CD4-positive, alpha-beta T cell treated with Interleukin-6 for 4 hours (primary cell): ENCODE data around the gene ANO2.

Source experiments
- DNase-seq: peaks from one replicate; pipeline ENCODE4 v3.0.0-alpha.2; 2020; ENCODE audit warnings: mixed read lengths

The ANO2 gene

DNA sequence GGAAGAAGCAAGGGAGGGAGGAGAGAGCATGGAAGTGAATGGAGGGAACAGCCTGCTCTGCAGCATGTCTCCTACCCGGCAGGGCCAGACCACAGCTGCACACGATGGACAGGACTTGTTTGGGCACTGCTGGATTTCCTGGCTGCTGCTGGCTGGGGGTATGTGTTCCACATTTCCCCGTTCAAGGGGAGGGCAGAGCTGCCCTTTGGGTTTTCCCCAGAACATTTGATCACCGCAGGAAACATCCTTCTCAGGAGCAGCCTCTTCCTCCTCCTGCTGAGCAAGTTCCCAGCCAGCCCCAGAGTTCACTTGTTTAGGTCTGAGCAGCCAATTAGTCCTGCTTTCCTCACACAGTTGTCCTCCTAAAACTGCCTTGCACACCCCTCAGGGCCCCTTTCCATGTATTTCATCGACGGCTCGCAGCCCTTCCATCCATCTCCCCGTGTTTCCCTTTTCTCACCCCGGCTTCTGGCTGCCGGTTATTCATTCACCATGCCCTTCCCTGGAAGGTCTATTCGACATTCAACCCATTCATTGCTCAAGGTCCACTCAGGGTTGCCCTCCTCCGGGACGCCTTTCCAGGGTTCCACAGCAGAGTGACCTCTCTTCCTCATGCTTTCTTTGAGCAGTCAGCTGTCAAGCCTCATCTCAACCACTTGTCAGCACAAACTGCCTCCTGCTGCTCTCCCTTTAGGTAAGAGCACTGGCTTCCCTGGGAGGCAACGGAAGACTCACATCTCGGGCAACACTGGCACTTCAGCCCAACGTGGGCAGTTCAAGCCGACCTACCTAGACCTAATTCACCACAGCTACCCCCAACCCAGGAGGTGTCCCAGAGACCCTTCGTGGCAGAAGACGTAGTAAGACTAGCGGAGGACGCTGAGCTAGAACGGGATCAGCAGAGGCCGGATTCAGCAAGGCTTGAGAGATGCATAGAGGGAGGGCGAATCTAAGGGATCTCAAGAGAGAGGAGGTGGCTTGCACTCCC is 20.1 kb upstream of the ANO2 start:
- DNase-seq = no peak

DNA sequence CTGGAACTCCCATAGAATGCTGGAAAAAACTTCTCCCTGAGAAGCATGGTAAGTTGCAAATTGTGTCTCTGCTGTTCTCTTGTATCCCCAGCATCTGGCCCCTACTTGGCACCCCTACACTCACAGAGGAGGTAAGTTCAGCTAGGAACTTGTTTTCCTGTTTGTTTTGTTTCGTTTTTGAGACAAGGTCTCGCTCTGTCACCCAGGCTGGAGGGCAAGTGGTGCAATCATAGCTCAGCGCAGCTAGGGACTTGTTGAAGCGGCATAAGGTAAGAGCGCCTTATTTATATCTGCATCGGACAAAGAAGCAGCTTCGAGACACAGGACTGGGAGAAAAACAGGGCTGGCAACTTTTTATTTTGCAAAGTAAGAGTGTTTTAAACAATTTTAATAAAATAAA is 18.5 kb upstream of the ANO2 start:
- DNase-seq = no peak

DNA sequence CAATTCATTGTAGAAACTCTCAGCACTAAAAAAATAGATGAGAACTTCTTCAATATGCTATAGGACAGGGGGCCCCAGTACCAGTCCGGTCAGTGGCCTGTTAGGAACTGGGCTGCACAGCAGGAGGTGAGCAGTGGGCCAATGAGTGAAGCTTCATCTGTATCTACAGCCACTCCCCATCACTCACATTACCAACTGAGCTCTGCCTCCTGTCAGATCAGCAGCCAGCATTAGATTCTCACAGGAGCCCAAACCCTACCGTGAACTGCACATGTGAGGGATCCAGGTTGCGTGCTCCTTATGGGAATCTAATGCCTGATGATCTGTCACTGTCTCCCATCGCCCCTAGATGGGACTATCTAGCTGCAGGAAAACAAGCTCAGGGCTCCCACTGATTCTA is 15.7 kb upstream of the ANO2 start:
- DNase-seq = no peak

DNA sequence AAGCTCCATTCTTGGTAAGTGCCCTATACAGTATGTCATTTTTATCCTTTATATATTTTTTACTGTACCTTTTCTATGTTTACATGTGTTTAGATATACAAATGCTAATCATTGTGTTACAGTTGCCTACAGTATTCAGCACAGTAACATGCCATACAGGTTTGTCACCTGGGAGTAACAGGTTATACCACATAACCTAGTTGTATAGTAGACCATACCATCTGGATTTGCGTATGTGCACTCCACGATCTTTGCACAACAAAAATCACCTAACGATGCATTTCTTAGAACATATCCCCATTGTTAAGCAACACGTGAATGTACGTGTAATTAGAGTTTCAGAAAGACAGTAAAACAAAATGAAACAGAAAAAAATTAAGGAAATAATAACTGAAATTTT is 11.9 kb upstream of the ANO2 start:
- DNase-seq = no peak

DNA sequence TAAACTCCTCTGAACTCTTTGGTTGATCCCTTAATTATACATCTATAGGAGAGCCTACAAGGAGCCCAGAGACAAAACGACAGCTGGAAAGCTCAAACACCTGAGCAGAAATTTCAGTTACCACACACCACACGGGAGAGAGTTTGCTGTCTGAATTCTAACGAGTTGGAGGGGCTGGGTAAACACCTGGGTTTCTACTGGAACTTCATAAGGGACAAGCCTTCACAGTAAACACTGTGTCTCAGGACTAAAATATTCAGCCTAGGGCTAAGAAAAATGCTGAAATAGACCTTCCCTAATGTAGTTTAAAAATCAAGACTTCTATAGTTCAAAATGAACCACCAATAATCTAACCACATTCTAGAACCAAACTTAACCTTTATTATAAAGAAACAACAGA is 9.6 kb upstream of the ANO2 start:
- no peak for DNase-seq

DNA sequence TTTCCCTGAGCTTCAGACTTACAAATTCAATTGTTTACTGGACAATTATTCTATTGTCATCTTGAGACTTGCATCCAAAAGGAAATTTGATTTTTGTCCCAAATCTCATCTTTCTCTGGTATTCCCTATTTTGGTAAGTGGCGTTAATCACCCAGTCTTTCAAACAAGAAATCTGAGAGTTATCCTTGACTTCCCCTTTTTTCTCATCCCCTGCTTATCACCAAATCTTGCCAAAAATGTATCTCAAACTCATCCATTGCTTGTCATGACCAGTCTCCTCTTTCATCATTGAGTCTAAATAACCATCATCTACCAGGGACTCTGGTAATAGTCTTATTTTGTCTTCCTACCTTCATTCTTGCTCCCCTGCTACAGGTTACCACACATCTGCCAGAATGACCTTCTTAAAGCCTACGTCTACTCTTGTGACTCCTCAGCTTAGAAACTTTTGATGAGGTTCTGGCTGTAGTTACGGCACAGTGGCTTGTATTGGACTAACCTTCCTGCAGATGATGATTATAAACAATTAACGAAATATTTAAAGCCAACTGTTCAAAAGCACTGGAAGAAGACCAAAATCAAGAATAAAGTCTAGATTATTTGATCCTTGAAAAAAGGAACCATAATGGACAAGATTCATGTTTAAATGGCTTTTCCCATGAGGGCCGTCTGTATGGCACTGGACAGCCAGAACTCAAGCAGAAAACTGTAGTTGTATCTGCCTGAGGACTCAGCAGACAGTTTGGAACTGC is 9.0 kb upstream of the ANO2 start:
- DNase-seq = no peak

DNA sequence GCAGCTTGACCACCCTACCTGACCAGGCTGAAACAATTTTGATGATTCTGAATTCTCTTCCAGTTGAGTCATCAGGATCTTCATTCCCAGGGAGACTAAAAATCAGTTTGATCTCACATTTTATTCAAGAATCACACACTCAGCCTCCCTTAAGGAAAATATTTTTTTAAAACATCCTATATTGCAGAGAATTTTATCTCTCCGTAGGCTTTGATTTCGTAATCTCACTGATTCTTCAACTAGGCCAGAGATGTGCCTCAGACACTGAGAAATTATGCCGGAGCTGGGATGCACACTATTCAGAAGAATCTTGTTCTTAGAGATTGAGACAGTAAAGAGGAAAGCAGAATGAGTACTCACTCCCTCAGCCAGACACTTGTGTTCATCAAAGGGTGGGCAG is 7.0 kb upstream of the ANO2 start:
- DNase-seq = no peak

DNA sequence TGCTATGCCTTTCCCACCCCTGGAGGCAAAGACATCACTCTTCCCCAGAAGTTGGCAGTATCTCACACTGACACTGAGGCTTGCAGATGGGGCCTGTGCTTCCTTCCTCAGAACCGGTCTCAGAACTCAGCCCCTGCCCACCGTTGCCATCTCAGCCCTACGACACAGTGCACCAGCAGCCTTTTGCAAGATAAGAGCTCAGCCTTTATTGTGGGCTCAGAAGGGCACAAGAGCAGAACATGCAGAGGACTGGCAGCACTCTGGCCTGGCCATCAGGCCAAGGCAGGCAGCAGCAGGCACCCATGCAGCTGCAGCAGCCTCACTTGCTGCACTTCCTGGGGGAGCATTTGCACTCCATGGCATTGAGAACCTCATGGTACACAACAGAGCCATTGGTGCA is 3.6 kb upstream of the ANO2 start:
- DNase-seq = no peak

DNA sequence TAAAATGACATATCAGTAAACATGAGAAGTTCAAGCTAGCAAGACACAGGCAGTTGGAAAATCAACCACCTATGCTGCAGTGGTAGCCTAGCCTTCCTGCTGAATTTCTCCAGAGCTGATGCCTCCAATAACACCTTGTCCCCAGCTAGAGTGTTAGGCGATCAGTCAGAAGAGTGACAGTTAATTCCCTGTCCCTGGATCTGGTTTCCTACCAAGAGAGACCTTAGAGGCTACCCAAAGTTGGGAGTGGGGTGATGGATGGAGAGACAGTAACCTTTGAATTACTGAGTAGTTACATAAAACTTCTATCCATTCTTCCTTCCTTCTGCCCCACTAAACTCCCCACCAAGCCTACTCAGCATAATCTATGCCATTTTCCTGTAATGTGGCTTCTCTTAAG is 1.9 kb upstream of the ANO2 start:
- DNase-seq = no peak

DNA sequence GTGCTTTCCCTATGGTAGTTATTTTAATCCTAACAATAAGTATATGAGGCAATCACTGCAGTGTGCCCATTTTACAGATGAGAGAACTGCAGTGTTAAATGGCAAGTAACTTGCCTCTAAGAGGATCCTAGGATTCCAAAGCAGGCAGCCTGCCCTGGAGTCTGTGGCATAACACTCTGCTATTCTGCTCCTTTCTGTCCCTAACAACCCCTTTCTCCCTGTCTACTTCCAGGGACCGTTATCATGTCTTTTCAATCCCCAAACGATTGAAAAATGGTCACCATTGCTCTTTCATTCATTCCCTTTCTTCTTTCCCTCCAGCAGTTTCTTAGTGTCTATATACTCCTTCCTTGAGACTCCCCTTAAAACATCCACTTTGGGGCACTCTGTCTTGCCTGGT is 1.3 kb upstream of the ANO2 start:
- DNase-seq = no peak

DNA sequence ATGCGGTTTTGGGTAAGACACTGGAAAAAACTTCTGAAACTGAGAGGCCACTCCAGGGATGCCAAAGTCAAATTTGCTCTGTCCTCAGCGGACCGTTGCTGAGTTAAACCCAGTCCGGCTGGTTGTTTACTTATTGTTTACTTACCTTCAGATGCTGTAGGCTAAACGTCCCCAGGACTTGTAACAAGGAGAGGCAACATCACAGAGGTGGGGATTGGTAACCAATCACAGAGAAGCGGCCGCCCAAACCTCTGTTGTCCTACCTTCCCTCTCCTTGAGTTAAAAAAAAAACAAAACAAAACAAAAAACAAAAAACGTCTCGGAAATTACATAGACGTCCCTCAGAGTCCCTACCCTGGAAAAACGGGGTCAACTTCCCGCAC is 380 bp downstream of the ANO2 start:
- no peak for DNase-seq

DNA sequence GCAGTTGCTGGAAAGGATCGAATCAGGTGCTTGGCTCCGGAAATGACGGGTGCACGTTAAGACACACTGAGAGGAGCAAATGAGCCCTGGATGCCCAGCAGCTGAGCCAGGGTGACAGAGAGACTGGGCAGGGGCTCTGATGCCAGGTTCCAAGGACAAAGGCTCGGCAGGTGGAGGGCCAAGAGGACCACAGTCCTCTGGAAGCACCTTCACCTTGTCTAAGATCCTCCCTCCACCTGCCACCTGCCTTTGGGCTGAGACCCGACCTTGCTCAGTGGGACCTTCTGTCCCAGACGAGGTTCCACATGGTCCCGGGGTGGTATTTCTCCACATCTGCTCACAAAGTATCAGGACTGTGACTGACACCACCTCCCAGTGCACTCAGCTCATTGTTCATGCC is 1.0 kb downstream of the ANO2 start:
- DNase-seq = no peak

DNA sequence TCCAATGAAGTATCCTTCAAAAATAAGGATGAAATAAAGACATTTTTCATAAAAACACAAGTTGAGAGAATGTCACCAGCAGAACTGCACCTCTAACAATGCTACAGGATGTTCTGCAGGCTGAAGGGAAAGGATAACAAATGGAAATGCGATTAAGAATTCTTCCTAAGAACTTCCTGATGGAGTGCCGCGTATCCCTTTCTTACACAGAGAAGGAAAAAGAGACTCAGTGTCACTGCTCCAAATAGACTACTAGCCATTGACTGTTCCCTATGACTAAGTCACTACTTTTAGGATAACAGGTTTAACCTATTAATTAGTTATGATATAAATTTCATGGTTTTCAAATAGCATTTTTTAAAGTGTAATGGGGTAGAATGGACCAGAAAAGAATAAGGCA is 3.2 kb downstream of the ANO2 start:
- DNase-seq = no peak

DNA sequence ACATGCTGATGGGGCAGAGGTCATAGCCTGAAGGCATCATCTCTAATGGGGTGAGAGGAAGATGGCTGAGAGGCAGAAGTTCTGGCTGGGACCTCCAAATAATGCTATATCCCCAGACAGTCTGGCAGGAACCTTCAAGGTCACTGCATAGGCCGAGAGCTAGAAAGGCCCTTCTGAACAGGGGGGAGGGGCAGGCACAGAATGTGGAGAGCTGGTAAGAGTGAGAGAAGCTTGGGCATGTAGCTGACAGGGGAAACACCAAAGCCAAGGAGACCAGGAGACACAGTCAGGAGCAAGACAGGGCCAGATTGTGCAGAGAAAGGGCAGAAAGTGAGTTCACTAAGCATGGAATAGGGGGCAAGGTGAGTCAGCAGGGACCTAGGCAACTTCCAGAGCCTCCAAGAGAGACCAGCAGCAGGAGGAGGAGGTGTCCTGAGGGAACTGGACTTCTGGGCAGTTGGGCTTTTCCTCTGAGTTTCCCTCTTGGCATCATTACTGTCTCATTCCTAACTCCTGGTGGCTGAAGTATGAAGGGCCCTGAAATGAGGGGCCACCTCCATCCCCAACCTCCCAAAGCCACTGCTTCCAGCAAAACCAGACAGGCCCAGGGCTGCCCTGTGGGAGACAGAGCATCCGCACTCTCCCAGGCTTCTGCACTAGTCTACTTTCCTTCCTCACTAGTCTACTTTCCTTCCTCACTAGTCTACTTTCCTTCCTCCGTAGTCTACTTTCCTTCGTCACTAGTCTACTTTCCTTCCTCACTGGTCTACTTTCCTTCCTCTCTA is 17.1 kb downstream of the ANO2 start:
- no peak for DNase-seq

DNA sequence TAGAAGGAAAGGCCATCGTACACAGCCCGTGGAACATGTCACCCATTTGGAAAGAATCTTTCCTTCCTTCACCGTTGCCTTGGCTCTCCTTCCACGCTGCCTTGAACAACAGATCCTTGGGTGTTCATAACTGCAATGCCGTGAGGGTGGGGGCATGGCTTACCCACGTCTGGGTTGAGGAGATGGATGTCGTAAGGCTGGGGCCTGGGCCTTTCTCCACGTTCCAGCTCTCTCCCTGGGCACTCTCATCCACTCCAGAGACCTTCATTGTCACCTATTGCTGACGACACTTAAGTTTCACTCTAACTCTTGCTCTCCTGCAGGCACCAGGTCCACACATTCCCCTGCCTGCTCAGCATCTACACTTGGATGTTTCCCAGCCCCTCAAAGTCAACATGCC is 19.4 kb downstream of the ANO2 start:
- no peak for DNase-seq

DNA sequence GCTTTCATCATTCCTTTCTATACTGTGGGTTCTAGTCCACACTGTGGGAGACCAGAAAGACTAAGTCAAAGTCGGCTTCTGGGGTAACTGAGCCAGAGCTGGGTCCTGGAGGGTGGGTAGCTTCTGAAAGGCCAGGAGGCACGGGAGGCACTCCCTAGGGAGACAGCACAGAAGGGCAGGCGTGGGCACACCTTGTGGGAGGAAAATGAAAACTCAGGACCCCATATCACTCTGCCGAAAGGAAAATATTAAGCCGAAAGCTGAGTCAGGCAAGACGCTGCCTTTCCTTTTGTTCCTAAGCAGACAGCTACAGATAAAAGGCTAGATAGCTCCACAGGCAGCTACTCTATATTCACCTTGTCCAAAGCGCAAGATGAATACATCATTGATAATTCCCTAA is 20.7 kb downstream of the ANO2 start:
- DNase-seq = no peak

DNA sequence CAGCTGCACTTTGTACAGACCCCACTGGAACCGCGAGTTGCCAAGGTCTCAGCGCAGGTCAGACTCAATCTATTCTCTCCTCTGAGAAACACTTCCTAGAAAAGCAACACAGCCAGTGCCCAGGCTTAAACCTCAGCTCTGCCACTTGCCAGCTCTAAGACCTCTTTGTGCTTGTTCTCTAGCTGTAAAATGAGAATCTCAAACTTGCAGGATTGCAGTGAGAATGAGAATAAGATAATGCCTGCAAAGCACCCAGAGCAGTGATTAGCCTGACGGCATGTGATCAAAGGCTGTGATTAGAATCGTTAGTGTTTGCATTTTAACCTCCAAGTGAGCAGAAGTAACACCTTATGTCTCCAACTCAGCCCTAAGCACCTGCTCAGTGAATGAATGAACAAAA is 21.3 kb downstream of the ANO2 start:
- no peak for DNase-seq

DNA sequence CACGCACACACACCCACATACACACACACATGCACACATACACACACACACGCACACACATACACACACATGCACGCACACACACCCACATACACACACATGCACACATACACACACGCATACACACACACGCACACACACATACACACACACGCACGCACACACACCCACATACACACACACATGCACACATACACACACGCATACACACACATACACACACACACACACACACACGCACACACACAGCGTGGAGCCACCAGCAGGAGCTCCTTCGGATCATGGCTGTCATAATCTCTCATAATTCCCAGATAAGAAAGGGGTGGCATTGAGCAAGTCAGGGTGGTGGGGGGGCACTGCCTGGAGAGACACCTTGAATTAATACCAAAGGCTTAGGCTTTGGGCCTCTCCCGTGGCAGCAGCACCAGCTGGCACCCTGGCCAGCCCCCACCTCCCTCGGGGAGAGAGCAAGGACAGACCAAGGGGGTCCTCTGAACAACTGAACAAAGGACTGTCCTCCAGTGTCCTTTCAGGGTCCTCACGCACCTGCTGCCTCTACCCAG is 21.9 kb downstream of the ANO2 start:
- DNase-seq = no peak

DNA sequence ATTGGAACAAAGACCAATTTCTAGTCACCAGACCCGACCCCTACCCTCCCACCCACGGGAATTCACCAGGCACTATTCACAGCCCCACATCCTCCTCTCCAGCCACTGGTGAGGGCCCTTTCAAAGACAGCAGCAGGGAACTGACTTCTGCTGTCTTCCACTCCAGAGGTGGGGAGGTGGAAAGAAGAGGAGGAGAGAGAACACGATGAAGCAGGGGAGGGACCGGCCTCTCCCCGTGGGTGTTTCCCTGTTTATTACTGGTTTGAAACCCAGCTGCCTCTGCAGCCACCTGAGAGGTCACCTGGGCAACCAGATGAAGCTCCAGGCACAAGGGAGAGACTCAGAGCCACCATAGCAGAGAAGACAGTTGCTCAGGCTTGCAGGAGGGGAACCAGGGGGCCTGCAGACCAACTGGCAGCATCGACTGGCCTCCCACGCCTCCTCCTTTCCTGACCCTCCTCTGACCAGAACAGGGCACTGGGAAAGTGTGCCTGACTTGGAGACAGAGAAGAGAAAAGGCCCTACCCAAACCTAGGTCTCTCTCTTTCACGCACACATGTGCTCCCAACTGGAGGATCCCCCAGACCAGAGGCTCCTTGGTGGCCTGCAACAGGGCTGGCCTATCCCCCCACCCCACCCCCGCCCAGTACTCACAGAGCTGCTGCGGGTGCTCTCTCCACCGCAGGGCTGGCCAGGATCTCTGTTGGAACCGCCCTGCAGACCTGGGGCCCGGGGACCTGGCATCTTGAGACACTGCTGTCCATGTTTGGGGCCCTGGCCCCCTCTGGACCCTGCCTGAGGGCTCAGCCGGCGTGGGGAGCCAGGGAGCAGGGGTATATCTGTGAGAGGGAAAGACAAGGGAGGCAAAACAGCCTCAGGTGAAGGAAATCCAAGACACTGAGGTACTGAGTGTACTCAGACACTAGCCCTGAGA is 22.8 kb downstream of the ANO2 start:
- no peak for DNase-seq

DNA sequence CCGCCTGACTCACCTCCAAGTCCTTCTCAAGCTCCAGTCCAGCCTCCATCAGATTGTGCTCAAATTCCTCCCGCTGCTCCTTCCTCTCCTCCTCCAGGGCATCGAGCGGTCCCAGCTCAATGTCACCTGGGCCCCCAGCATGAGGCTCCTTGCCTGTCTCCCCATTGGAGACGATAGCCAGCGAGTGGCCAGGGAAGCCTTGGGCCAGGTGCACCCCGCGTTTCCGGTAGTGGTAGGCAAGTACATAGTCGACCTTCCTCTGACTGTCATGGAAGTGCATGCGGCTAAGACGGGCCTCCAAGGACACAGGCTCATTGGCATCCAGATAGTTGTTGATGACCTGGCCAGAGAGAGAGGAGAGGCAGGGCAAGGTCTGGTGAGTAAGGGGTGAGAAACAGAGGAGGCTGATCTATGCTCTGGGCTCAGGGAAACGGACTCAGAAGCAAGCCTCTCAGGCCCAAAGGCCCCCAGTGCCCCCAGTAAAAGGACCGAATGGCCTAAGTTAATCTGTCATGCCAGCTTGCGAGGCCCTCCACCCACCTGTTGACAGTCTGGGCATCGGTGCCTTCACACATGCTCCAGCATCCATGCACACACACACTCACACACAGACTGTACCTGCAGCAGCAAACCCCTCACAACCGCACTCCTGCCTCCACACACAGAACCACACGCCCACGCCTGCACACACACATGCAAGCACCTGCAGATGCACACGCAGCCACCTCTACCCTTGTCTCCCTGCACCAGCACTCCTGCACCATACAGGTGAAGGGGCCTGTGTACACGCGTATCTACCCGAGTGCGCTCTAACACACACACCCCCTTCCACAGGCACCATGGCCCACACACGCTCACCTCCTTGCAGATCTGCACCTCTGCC is 23.8 kb downstream of the ANO2 start:
- DNase-seq = no peak

DNA sequence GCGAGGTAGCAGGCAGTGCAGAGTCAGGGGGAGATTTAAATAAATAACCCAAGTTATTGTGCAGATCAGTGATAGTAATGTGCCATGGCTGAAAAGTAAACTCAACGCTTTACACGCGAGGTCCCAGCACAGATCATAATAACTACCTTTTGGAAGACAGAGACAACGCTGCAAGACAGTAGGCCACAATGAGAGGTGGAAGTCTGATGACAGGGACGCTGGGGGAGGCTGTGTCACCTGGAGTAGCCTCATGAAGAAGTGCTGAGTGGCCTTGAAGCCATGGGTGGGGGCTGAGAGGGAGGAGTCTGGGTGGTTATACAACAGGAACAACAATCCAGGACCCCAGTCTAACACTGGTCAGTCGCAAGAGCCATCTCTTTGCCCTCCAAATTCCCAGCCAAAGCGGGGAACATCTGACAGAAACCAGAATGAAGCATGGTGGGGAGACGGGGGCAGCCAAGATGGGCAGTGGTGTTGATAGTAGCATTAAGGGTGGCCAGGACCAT is 28.2 kb downstream of the ANO2 start:
- no peak for DNase-seq
